Ovary (tissue), 3 donors: Measurements from ENCODE around the gene ALOX12B.
"Not testable (repeated sequence)": the region's sequence is repeated elsewhere in the genome, so short reads cannot be mapped to it uniquely, and the experiment has no call there.

Source experiments
- EP300 ChIP-seq: sonication (generic); formaldehyde crosslinking; IDR thresholded peaks from one replicate; pipeline ENCODE4 v1.6.1; 2017; ENCODE audit warnings: antibody characterized with exemption
- POLR2A ChIP-seq: fragments of 450-650 bp; IDR thresholded peaks from one replicate; pipeline ENCODE4 v1.6.1; 2017; ENCODE audit warnings: antibody characterized with exemption, mild to moderate bottlenecking, moderate library complexity
- TF ChIP-seq, protein P1 (sequence below), 3 donors: fragments of 450-650 bp in 2 of 3; fragments of 200-600 bp in 1 of 3; IDR thresholded peaks; one replicate each; pipeline versions ENCODE4 v1.5.1 to v1.8.0; 2016 to 2022; ENCODE audit warnings: antibody characterized with exemption in 3 of 3, mild to moderate bottlenecking in 1 of 3
- donor health status: DM: no; HTN: no; CAD: no.

DNA sequence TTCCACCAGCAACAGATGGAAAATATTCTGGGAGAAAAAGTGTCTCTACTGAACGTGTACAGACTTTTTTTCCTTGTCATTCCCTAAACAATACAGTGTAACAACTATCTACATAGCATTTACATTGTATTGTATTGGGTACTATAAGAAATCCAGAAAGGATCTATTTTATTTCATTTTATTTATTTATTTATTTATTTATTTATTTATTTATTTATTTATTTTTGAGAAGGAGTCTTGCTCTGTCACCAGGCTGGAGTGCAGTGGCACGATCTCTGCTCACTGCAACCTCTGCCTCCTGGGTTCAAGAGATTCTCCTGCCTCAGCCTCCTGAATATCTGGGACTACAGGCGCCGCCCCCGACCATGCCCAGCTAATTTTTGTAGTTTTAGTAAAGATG is 9.6 kb downstream of the ALOX12B start:
- TF ChIP-seq, protein P1, sequence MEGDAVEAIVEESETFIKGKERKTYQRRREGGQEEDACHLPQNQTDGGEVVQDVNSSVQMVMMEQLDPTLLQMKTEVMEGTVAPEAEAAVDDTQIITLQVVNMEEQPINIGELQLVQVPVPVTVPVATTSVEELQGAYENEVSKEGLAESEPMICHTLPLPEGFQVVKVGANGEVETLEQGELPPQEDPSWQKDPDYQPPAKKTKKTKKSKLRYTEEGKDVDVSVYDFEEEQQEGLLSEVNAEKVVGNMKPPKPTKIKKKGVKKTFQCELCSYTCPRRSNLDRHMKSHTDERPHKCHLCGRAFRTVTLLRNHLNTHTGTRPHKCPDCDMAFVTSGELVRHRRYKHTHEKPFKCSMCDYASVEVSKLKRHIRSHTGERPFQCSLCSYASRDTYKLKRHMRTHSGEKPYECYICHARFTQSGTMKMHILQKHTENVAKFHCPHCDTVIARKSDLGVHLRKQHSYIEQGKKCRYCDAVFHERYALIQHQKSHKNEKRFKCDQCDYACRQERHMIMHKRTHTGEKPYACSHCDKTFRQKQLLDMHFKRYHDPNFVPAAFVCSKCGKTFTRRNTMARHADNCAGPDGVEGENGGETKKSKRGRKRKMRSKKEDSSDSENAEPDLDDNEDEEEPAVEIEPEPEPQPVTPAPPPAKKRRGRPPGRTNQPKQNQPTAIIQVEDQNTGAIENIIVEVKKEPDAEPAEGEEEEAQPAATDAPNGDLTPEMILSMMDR (IDR thresholded peaks at IDR 0.05): not testable (repeated sequence)
- not testable (repeated sequence) for TF ChIP-seq POLR2A, EP300
